ENCODE measurements around the gene DTNBP1.

- TF ChIP-seq CTCF (conservative IDR thresholded peaks at IDR 0.05) = no peak
- TF ChIP-seq ZFX (IDR thresholded peaks at IDR 0.05) = no peak
These were observed 84.0 kb downstream of the DTNBP1 start for GRCh38 chr6:15578716-15579391.
